Measurements from ENCODE around the gene TRAPPC11. TPM values are rescaled to one million over a fixed set of nuclear protein-coding genes. Genes with fewer than 3 reads are reported as not detected.

The TRAPPC11 gene
- total and polyA plus RNA-seq, 2 experiments from 2014 or later: 15.0 to 42.7 TPM

- Mint-ChIP-seq H3K4me3 (no peak overlapping the region), H3K4me1 (peaks cover 33% of the 10 kb centered on the region), H3K27me3 (ENCODE audit: insufficient read depth, low read depth, poor library complexity) (peaks cover 3% of the 10 kb centered on the region), H3K27ac (no peak overlapping the region), H3K9me3 (no peaks in the 10 kb centered on the region), H3K36me3 (ENCODE audit: low read depth) (no peaks in the 10 kb centered on the region)
- Histone ChIP-seq H3K9me2 (ENCODE audit: insufficient read depth) (no peaks in the 10 kb centered on the region), H3K27me3 (ENCODE audit: insufficient read depth) (no peaks in the 10 kb centered on the region), H3F3A (replicated peaks; ENCODE audit: low read depth) (no peaks in the 10 kb centered on the region; the same call in 1 of the 2 replicates), H3K79me2 (replicated peaks; ENCODE audit: insufficient read depth) (no peaks in the 10 kb centered on the region), H3K4me3 (no peak overlapping the region), H3K27ac (ENCODE audit: low read depth) (no peak overlapping the region), H3K4me2 (no peak overlapping the region), H3K36me3 (ENCODE audit: insufficient read depth) (no peaks in the 10 kb centered on the region), H3K4me1 (ENCODE audit: insufficient read depth) (peaks cover 32% of the 10 kb centered on the region), H4K20me1 (replicated peaks; ENCODE audit: insufficient read depth) (no peaks in the 10 kb centered on the region), H2AFZ (peak overlapping the region; percentile 26; the same call in 1 of the 2 replicates)
- DNase-seq (ENCODE audit: low spot score) (peak; percentile 13), ATAC-seq (no peak)
- no peak for TF ChIP-seq JUNB (IDR thresholded peaks at IDR 0.05; ENCODE audit: unreplicated experiment)
- TF ChIP-seq CTCF (conservative IDR thresholded peaks at IDR 0.05; ENCODE audit: low read depth in 2 of 2): no peak
- no peak for TF ChIP-seq REST (IDR thresholded peaks at IDR 0.05; ENCODE audit: unreplicated experiment)
- no peak for TF ChIP-seq ZNF331 (CRISPR knock-in tag; IDR thresholded peaks at IDR 0.05; ENCODE audit: low read depth)
- no peak for TF ChIP-seq EZH2 (IDR thresholded peaks at IDR 0.05; ENCODE audit: low read depth, unreplicated experiment)
- no peak for TF ChIP-seq CREB1 (CRISPR knock-in tag; IDR thresholded peaks at IDR 0.05; ENCODE audit: low read depth)
- no peak for TF ChIP-seq ZNF114 (CRISPR knock-in tag; IDR thresholded peaks at IDR 0.05)
- TF ChIP-seq NANOG (IDR thresholded peaks at IDR 0.05; ENCODE audit: borderline replicate concordance): no peak
- TF ChIP-seq ETS1 (IDR thresholded peaks at IDR 0.05): no peak
- TF ChIP-seq EZH2phosphoT487 (IDR thresholded peaks at IDR 0.05; ENCODE audit: unreplicated experiment): no peak
- no peak for TF ChIP-seq POLR2AphosphoS5 (IDR thresholded peaks at IDR 0.05; ENCODE audit: low read depth)
- no peak for TF ChIP-seq STAT1 (IDR thresholded peaks at IDR 0.05; ENCODE audit: unreplicated experiment)
- no peak for TF ChIP-seq ZNF462 (CRISPR knock-in tag; IDR thresholded peaks at IDR 0.05)
Measured at GRCh38 chr4:183633476-183634400, 25.4 kb upstream of the TRAPPC11 start.

Data from GM23338 (cell line).